Fibroblast of skin of left biceps (primary cell): ENCODE measurements around the gene GSTO2.

Source experiments
- DNase-seq, 2 experiments: peaks; one replicate each; pipeline ENCODE4 v3.0.0-alpha.2; 2013; ENCODE audit warnings: low read depth in 2 of 2

Gene GSTO2

DNA sequence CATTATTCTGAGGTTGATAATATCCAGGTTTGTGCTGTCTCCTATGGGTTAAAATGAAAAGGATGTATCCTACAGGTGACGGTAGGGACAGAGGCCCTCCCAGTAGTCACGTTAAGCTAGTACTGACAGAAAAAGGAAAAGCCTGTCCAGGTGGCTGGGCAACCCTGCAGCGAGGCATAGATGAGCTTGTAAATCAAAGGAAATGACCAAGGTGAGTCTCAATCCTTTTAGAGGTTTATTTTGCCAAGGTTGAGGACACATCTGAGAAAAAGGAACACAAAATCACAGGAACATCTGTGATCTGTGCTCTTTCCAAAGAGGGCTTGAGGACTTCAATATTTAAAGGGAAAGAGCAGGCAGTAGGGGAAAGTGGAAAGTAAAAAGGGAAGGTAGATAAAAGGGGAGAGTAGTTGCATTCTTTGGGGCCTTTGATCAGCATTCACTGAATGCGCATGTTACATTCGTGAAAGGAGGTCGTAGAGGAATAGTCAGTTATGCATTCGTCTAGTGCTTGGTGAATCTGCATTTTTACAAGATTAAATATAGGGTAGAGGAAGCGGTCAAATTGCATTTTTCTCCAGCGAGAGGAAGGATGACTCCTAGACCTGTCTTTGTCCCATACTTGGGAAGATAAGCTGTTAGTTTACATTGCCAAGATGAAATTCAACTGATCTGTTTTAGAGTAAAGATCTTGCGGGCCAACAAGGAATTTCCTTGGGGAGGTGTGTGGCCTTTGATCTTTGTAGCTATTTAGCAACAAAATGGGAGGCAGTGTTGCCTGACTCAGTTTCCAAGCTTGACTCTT is 15.2 kb upstream of the GSTO2 start:
- no peak for DNase-seq

- DNase-seq: no peak
Observed at GRCh38 chr10:104254493-104255310, 14.3 kb upstream of the GSTO2 start, which contains the start of gene GSTO1. GSTO1 (plus strand) TSS chr10:104254892; CDS start chr10:104254929, 37 bp downstream.

GRCh38 chr10:104255311-104255981 is 13.5 kb upstream of the GSTO2 start:
- no peak for DNase-seq

GRCh38 chr10:104256335-104256961 is 12.5 kb upstream of the GSTO2 start:
- no peak for DNase-seq

- DNase-seq: no peak
Observed at GRCh38 chr10:104257235-104257634, 11.7 kb upstream of the GSTO2 start.

DNA sequence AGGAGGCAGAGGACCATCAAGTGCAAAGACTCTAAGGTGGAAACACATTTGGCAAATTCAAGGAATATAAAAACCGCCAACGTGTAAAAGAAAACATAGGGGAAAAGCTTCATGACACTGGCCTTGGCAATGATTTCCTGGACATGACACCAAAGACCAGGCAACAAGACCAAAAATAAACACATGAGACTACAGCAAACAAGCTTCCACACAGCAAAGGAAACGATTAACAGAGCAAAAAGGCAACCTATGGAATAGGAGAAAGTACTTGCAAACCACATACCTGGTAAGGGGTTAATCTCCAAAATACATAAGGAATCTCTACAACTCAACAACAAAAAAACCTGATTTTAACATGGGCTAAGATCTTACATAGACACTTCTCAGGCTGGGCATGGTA is 10.8 kb upstream of the GSTO2 start:
- DNase-seq: no peak

- no peak for DNase-seq
Observed at GRCh38 chr10:104259456-104259855, 9.5 kb upstream of the GSTO2 start.

GRCh38 chr10:104259999-104260774 is 8.8 kb upstream of the GSTO2 start:
- DNase-seq: no peak

GRCh38 chr10:104260775-104261115 is 8.2 kb upstream of the GSTO2 start:
- no peak for DNase-seq

DNA sequence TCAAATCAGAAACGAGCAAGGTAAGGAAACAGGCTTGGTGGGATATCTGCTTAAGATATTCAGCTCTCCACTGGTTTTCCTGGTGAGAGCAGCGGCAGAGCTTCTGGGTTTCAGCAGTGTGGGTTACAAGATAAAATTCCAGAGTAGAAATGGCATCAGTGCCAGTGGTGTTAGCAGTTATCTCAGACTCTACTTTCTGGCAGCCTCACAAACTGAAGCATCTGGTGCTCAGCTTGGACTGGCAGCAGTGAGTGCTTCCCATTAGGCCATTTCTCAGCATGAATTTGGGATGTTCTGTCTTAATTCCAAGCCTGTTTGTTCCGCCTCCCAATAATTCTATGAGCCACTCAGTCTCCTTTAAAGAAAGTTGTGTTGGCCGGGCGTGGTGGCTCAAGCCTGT is 6.9 kb upstream of the GSTO2 start:
- no peak for DNase-seq

- DNase-seq: no peak
Observed at GRCh38 chr10:104264783-104265182, 4.2 kb upstream of the GSTO2 start.

GRCh38 chr10:104267721-104268404 is 1.1 kb upstream of the GSTO2 start:
- no peak for DNase-seq

DNA sequence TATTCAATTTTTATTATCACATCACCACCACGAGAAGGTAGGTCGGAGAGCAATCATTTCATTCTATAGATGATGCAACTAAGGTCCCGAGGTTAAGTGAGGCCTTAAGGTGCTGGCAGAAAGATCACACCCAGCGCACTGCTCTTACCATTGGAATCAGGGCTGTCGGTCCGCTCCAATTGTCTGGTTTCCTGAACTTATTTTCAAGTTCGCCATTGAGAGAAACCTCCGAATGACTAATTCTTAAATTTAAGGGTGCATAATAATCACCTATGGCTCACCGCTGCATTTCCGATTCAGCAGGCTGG is 625 bp upstream of the GSTO2 start:
- no peak for DNase-seq

GRCh38 chr10:104273286-104273685 is 4.3 kb downstream of the GSTO2 start:
- DNase-seq: no peak

DNA sequence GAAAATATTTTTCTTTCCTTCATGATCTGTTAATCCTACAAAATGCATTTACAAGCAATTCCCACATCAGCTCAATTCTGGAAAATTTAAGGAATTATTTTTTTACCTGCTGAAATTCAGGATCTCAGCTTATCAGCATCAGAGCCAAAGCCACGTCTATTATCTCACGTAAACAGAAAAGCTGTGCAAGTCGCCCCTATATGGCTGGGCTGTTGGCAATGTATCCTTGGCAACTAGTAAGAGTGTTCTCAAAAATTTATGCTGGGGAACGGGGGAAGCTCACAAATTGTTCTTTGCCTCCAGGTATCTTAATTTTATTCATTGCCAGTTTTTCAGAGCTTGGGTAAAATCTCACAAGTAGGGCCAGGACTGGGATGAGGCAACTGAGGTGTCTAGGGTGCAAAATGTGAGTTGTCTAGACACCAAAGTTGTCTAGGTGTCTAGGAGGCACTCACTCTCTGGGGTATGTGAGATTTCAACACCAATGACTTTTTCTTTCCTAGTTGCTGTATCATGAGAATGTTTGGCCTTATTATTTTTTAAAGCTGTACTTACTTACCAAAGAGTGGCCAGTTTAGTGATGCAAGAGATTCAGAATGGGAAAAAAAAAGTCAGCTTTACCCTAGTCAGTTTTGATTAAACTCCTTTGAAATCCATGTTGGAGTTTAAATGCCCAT is 5.1 kb downstream of the GSTO2 start:
- DNase-seq: no peak

DNA sequence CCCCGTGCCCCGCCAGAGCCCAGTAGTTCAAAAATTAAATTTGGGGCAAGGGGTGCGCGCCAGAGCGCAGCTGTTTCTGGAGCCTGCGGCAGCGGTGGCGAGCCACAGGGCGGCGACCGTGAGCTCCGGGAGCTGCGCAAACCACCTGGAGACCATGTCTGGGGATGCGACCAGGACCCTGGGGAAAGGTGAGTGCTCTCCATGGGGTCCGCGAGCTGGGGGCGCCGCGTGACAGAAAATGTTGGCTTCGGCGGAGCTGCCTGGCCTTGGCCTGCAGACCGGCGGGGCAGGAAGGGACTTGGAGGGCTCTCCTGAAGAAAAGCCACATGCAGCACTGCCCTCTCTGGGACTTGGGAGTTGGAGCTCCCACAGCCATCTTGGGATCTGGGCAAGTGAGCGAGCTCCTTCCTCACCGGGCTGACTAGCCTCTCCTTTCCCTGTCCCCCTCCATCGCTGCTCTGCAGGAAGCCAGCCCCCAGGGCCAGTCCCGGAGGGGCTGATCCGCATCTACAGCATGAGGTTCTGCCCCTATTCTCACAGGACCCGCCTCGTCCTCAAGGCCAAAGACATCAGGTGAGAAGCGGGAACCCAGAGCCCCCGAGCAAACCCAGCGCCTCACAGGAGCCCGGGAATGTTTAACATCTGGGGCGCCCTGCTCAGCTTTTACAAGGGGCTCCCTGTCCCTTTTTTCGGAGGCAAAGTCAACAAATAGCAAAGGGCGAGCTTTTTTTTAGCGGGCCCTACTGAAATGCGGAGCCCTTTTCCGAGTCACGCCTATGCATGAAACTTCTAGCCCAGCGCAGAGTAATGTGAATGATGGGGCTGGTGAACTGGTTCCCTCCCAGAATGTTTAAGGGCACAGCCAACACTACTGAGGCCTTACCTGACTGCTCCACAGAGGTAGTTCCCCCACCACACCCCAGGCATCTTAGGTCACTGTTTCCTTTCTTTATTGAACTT is 6.1 kb downstream of the GSTO2 start:
- DNase-seq: no peak

- no peak for DNase-seq
Observed at GRCh38 chr10:104276192-104276591, 7.2 kb downstream of the GSTO2 start.

- no peak for DNase-seq
Observed at GRCh38 chr10:104277785-104278184, 8.8 kb downstream of the GSTO2 start.
